Measurements from ENCODE around the gene JPH2. TPM values are rescaled to one million over a fixed set of nuclear protein-coding genes. Genes with fewer than 3 reads are reported as not detected.

Gene JPH2
- total RNA-seq, 1 experiment from 2014 or later, result 0.17 TPM

DNA sequence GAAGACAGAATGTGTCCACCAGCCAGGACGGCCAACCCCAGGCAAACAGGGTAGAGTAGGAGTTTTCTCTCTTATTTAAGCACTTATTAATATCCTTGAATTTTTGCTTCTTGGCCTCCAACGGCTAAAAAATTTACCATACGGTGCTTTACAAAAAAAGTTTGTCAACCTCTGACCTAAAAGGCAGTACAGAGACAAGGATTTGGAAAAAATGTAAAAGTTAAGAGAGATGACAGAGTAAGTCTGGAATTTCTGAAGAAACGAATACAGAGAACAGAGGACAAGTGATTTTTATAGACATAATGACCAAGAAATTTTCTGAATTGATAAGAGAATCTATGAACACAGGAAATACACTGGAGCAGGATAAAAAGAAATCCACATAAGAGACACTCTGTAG lies 13.4 kb upstream of the JPH2 start:
- ChIA-PET CTCF (no interaction called here), POLR2A (no interaction called here), RAD21 (ENCODE audit: low non-redundant PET in 1 of 2, low total read pairs in 2 of 2, uncharacterized antibody in 2 of 2, unreplicated experiment in 2 of 2) (no interaction called here)
- Histone ChIP-seq H3K9ac (ENCODE audit: low read length) (no peak overlapping the region), H3K79me2 (ENCODE audit: insufficient read depth, low read length) (peaks cover 54% of the 10 kb centered on the region), H3K4me2 (ENCODE audit: low read length) (no peak overlapping the region), H3K27ac (ENCODE audit: low read depth, low read length) (no peak overlapping the region), H2AFZ (ENCODE audit: low read depth, low read length, poor library complexity, severe bottlenecking) (no peak overlapping the region), H3K27me3 (ENCODE audit: insufficient read depth, low read length) (no peaks in the 10 kb centered on the region), H3K36me3 (ENCODE audit: control insufficient read depth in 1 of 2, insufficient read depth in 2 of 2, low read length in 2 of 2) (peaks cover 40 to 44% of the 10 kb centered on the region in 2 experiments), H3K4me3 (replicated peaks in 1 of 2; ENCODE audit: low read depth in 1 of 2, low read length in 2 of 2) (no peak overlapping the region), H4K20me1 (ENCODE audit: insufficient read depth) (no peaks in the 10 kb centered on the region), H3K9me3 (ENCODE audit: control insufficient read depth in 1 of 2, insufficient read depth in 1 of 2, low read depth in 1 of 2, low read length in 2 of 2) (no peaks in the 10 kb centered on the region), H3K4me1 (ENCODE audit: control insufficient read depth in 1 of 2, insufficient read depth in 2 of 2, low read length in 2 of 2) (peaks cover 25 to 26% of the 10 kb centered on the region in 2 experiments), H3K9me2 (ENCODE audit: insufficient read depth) (no peaks in the 10 kb centered on the region)
- BruUV-seq (replicated peaks), result no TSS peak
- TF ChIP-seq, protein P1, sequence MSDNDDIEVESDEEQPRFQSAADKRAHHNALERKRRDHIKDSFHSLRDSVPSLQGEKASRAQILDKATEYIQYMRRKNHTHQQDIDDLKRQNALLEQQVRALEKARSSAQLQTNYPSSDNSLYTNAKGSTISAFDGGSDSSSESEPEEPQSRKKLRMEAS (IDR thresholded peaks at IDR 0.05), result no peak
- TF ChIP-seq ELF1 (IDR thresholded peaks at IDR 0.05; ENCODE audit: borderline replicate concordance, low read depth) (no peak), POLR2A (IDR thresholded peaks at IDR 0.05; ENCODE audit: borderline replicate concordance, extremely low read depth, insufficient read depth, insufficient read length) (no peak), JUND (IDR thresholded peaks at IDR 0.05) (no peak), POLR2AphosphoS5 (IDR thresholded peaks at IDR 0.05; ENCODE audit: low read depth, low read length) (no peak), SP1 (IDR thresholded peaks at IDR 0.05; ENCODE audit: low read depth) (no peak), ZNF274 (IDR thresholded peaks at IDR 0.05; ENCODE audit: low read depth, low read length) (no peak), SRF (IDR thresholded peaks at IDR 0.05; ENCODE audit: low read depth) (no peak), FOSL1 (IDR thresholded peaks at IDR 0.05; ENCODE audit: low read depth) (no peak), ZFX (IDR thresholded peaks at IDR 0.05) (no peak), EGR1 (IDR thresholded peaks at IDR 0.05; ENCODE audit: low read depth) (no peak), EZH2phosphoT487 (IDR thresholded peaks at IDR 0.05; ENCODE audit: borderline replicate concordance) (no peak), CEBPB (IDR thresholded peaks at IDR 0.05; ENCODE audit: low read depth) (no peak), SIN3A (IDR thresholded peaks at IDR 0.05; ENCODE audit: low read depth) (no peak), TCF7L2 (IDR thresholded peaks at IDR 0.05; ENCODE audit: borderline replicate concordance, extremely low read depth, insufficient read depth, insufficient read length) (no peak), CBX3 (IDR thresholded peaks at IDR 0.05; ENCODE audit: low read depth) (no peak), RAD21 (IDR thresholded peaks at IDR 0.05; ENCODE audit: low read depth) (no peak), YY1 (IDR thresholded peaks at IDR 0.05; ENCODE audit: extremely low read depth, insufficient replicate concordance, low read depth, low read length) (no peak)
- TF ChIP-seq, protein P2, sequence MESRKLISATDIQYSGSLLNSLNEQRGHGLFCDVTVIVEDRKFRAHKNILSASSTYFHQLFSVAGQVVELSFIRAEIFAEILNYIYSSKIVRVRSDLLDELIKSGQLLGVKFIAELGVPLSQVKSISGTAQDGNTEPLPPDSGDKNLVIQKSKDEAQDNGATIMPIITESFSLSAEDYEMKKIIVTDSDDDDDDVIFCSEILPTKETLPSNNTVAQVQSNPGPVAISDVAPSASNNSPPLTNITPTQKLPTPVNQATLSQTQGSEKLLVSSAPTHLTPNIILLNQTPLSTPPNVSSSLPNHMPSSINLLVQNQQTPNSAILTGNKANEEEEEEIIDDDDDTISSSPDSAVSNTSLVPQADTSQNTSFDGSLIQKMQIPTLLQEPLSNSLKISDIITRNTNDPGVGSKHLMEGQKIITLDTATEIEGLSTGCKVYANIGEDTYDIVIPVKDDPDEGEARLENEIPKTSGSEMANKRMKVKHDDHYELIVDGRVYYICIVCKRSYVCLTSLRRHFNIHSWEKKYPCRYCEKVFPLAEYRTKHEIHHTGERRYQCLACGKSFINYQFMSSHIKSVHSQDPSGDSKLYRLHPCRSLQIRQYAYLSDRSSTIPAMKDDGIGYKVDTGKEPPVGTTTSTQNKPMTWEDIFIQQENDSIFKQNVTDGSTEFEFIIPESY (IDR thresholded peaks at IDR 0.05; ENCODE audit: extremely low read depth, insufficient replicate concordance, low read length), result no peak
- TF ChIP-seq, protein P3, sequence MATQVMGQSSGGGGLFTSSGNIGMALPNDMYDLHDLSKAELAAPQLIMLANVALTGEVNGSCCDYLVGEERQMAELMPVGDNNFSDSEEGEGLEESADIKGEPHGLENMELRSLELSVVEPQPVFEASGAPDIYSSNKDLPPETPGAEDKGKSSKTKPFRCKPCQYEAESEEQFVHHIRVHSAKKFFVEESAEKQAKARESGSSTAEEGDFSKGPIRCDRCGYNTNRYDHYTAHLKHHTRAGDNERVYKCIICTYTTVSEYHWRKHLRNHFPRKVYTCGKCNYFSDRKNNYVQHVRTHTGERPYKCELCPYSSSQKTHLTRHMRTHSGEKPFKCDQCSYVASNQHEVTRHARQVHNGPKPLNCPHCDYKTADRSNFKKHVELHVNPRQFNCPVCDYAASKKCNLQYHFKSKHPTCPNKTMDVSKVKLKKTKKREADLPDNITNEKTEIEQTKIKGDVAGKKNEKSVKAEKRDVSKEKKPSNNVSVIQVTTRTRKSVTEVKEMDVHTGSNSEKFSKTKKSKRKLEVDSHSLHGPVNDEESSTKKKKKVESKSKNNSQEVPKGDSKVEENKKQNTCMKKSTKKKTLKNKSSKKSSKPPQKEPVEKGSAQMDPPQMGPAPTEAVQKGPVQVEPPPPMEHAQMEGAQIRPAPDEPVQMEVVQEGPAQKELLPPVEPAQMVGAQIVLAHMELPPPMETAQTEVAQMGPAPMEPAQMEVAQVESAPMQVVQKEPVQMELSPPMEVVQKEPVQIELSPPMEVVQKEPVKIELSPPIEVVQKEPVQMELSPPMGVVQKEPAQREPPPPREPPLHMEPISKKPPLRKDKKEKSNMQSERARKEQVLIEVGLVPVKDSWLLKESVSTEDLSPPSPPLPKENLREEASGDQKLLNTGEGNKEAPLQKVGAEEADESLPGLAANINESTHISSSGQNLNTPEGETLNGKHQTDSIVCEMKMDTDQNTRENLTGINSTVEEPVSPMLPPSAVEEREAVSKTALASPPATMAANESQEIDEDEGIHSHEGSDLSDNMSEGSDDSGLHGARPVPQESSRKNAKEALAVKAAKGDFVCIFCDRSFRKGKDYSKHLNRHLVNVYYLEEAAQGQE (IDR thresholded peaks at IDR 0.05; ENCODE audit: low read depth), result no peak
- ATAC-seq (no peak), DNase-seq (ENCODE audit: low read depth, low spot score) (no peak)
- intact Hi-C loops (cut with micrococcal nuclease), result no loop called here
